HG03469 (cell line): ENCODE data around the gene FOSB.
A peak's percentile ranks its signal among the peaks of the same experiment; 100 is the strongest.

Experiments
- ATAC-seq: cut with Tn5 transposase; IDR thresholded peaks from one replicate; pipeline ENCODE4 v1.9.1; 2021; ENCODE audit warnings: mild to moderate bottlenecking, moderate library complexity, moderate number of reproducible peaks; ENCODE audit not compliant: unreplicated experiment

FOSB gene

DNA sequence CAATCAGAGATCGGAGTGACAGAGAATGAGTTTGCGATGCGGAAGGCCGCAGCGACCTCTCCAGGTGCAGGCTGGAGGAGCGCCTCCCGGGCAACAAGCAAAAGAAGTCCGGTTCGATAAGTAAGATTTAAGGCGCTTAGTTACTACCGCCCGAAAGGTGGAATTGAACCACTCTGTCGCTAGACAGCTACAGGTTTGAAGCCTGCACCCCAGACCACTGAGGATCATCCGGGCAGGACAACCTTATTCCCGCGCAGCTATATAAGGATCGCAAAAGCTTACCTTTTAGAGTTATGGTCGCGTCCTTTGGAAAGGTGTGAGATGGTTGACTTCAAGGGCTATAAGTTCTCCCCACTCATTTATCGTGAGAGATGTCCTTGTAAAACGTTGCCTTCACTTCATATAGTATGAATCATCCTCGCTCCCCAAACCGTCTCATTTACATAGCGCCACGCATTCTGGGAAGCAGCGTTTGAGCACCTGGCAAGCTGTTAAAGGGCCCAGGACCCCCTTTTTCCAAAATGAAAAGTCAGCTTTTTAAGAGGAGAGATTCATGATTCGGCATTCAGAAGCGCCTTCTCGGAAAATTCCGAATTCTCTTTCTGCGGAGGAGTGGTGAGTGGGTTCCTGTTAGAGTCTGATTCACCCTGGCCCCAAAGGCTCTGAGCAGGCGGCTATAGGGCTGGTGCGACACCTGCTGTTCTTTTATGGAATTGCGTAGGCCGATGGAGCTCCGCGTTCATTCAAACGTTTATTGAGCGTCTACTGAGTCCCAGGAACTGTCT lies 10.8 kb downstream of the FOSB start:
- peak; percentile 47 for ATAC-seq

- ATAC-seq: no peak
Measured at GRCh38 chr19:45483033-45483432, 15.2 kb downstream of the FOSB start.

- ATAC-seq: no peak
Measured at GRCh38 chr19:45484273-45484945, 16.6 kb downstream of the FOSB start.

DNA sequence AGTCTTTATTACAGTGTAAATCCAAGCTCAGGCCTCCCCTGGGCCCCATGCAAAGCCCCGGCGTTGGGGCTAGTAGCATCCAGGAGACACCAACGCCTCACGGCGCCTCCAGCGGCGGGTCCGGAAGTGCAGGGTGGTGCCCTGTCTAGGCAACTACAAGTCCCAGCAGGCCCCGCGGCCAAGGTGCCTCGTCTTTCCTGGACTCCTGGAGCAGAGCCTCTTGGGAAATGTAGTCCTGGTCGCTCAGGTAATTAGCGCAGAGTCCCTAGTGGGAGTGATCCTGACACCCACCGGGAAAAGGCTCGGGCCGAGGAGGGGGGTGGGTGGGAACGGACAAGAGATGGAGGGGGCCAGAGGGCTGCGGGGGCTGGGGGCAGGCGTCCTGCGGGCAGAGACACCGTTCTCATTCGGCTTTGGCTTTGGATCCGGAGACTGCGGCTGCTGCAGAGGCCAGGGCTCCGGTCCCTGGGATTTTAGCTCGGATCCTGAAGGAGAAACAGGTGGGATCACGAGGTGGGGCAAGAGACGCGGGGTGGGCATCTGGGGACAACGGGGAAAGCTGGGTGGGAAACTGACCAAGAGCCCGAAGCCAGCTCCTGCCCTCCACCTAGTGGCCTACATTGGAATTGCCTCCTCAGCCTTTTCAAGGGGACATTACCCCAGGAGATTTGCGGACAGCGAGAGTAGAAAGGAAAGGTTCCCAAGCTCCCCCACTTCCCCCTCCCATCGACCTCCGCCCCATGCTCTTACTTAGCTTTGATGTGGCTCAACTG lies 17.7 kb downstream of the FOSB start:
- peak; percentile 88 for ATAC-seq

GRCh38 chr19:45488708-45489107 lies 20.9 kb downstream of the FOSB start:
- no peak for ATAC-seq

DNA sequence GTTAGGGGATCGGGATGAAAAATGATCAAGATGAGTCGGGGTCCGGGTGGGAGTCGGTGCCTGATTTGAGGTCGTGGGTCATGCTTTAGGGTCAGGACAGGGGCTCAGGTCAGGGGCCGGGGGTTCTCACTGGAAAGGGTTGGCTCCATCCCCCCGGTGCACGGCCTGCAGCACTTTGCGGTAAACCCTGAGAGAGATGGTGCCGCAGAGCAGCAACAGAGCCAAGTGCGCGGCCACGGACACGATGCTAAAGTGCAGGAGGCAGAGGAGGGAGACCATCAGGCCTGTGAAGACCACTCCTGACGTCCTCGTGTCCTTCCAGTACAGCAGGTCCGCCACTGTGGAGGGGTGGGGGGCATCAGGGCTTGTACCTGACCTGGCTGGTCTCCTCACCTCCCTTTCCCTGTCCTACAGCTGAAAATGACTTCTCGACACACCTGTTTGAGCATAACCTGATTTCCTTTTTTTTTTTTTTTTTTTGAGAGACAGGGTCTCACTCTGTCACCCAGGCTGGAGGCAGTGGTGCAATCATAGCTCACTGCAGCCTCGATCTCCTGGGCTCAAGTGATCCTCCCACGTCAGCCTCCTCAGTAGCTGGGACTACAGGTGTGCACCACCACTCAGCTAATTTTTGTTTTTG lies 21.5 kb downstream of the FOSB start:
- no peak for ATAC-seq

GRCh38 chr19:45492137-45492626 lies 24.4 kb downstream of the FOSB start:
- no peak for ATAC-seq

DNA sequence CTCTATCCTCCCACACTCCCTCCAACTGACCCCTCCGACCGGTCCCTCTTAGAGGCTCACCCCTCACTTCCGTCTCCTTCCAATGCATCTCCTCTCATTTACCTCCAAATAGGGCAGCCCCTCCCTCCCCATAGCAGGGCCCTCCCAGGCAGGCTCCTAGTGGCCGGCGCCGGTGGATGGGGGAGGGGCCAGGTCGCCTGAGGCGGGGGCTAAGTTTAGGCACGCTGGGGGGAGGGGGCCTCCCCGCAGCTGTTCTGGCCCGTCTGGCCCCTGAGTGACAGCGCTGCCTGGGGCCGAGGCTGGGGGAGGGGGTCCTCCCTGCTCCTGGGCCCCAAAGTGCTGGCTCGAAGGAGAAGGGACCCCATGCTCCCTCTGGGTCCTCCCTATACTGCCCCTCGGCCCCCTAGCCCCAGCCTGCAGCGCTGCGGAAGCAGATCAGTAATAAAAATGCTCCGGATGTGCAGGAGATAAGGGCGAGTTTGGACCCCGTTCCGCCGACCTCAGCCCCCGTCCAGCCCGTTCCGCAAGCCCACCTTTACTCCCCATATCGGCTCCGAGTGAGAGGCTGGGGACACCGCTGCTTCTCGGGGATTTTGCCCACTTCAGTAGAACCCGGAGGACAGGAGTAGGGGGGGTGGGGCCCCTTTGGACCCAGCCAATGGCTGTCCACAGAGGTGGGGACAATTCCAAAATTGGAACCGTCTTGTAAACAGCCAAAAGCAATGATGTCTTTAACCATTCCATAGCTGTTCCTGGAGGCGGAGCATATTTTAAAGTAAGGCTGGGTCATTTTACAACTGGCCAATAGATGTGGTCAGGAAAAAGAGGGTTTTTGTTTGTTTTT lies 25.1 kb downstream of the FOSB start:
- no peak for ATAC-seq

GRCh38 chr19:45494261-45494916 lies 26.6 kb downstream of the FOSB start:
- no peak for ATAC-seq

GRCh38 chr19:45495178-45495577 lies 27.4 kb downstream of the FOSB start:
- no peak for ATAC-seq

DNA sequence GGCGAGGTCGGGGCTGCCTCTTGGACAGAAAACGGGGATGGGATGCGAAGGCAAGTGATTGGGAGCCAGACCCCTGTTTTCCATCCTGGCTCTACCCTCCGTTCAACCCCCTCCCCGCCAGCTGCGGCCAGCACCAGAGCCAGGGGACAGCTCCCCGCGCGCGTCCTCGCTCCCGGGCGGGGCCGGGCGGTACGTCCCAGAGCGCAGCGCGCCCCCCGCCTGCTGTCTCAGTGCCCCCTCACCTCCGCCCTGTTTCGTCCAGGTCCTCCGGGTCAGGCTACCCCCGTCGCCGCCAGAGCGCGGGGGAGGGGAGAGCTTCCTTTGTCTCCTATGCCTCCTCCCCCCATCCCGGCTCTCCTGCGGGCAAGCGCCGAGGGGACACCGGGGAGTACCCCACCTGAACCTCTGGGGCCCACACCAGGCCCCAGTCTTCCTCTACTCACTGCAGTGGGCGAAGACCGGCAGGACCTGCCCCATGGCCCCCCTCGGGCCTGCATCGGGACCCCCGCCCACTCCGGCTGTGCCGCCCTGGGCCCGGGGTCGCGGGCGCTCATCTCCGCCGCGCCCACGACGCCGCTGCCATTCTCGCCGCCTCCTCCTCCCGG lies 28.7 kb downstream of the FOSB start:
- no peak for ATAC-seq

GRCh38 chr19:45497791-45498190 lies 30.0 kb downstream of the FOSB start:
- no peak for ATAC-seq

GRCh38 chr19:45498411-45499195 lies 30.8 kb downstream of the FOSB start, which contains the start of gene PPM1N:
Gene PPM1N, plus strand, starts transcription at chr19:45498443. Its CDS starts 30 bp downstream, at chr19:45498473.
- ATAC-seq: no peak

DNA sequence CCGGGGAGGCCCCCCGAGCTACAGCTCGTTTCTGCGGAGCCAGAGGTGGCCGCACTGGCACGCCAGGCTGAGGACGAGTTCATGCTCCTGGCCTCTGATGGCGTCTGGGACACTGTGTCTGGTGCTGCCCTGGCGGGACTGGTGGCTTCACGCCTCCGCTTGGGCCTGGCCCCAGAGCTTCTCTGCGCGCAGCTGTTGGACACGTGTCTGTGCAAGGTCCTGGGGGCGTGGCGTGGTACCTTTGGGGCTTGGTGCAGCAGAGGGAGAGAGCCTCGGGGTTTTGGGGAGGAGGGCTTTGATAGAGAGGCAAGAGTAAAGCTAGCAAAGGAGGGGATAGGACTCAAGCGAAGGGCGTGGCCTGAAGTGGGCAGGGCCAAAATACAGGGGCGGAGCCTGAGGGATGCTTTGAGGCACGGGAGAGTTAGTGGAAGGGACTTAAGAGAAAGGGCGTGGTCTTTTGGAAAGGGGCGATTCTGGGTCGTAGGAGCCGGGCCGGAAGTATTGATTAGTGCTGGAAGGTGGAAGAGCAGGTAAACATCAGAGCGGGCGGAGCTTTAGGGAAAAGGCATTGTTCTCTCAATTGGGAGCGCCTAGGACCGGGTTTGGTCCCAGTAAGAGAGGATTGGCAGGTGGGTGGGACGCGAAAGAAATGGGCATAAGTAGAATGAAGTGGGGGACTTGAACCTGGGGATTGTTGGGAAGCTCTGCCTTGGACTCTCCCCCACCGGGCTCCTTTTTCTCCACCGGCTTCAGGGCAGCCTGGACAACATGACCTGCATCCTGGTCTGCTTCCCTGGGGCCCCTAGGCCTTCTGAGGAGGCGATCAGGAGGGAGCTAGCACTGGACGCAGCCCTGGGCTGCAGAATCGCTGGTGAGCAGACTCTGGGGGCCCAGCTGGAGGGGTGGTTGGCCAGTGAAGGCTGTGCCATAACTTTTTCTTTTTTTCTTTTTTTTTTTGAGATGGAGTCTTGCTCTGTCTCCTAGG lies 31.7 kb downstream of the FOSB start:
- ATAC-seq: no peak

GRCh38 chr19:45500918-45501729 lies 33.3 kb downstream of the FOSB start:
- ATAC-seq: no peak

GRCh38 chr19:45501730-45502014 lies 33.9 kb downstream of the FOSB start:
- ATAC-seq: no peak
